ENCODE data around the gene TAAR1. TPM values are rescaled to one million over a fixed set of nuclear protein-coding genes. Genes with fewer than 3 reads are reported as not detected.

Gene TAAR1
- total and polyA plus RNA-seq, 10 of the 15 experiments (the other 5 are each of a cell fraction or from before 2014, with no cell fraction given), result not detected

- Histone ChIP-seq H3K4me3 (no peak overlapping the region), H3K4me2 (ENCODE audit: control insufficient read depth, insufficient read depth) (no peak overlapping the region), H3K27me3 (replicated peaks in 1 of 2; ENCODE audit: control insufficient read depth in 2 of 2, insufficient read depth in 2 of 2, low read length in 1 of 2) (no peaks in the 10 kb centered on the region), H3K9ac (ENCODE audit: control insufficient read depth, insufficient read depth, low read length) (no peak overlapping the region), H3K27ac (ENCODE audit: control insufficient read depth, insufficient read depth) (no peak overlapping the region), H3K36me3 (ENCODE audit: control insufficient read depth in 2 of 2, insufficient read depth in 2 of 2, low read length in 1 of 2) (no peaks in the 10 kb centered on the region), H3K9me3 (replicated peaks; ENCODE audit: control insufficient read depth, insufficient read depth, low read length) (no peaks in the 10 kb centered on the region), H4K20me1 (ENCODE audit: control insufficient read depth, insufficient read depth) (no peaks in the 10 kb centered on the region), H2AFZ (ENCODE audit: control insufficient read depth, low read depth, low read length) (no peak overlapping the region), H3K79me2 (ENCODE audit: control insufficient read depth, insufficient read depth, low read length) (no peaks in the 10 kb centered on the region), H3K4me1 (ENCODE audit: control insufficient read depth, insufficient read depth, low read length) (no peaks in the 10 kb centered on the region)
- WGBS (ENCODE audit: insufficient coverage, insufficient replicate concordance, low lambda C conversion rate, missing lambda C conversion rate), result 68% methylated on average over 4 of the region's 4 CpGs
- ATAC-seq (no peak), FAIRE-seq (no peak), DNase-seq (ENCODE audit: low read depth, low spot score) (no peak)
- BruUV-seq (replicated peaks), result no TSS peak
- ChIA-PET CTCF (interaction anchor here (0.9 to 7.0 kb wide), 5 partner anchors 100 to 150 kb away, joined by 3 to 141 read pairs (median 4); partner anchors contain the start of gene SLC18B1), POLR2A (no interaction called here), SMC1A (ENCODE audit: uncharacterized antibody, unreplicated experiment) (interaction anchor here (0.8 to 6.0 kb wide), 4 partner anchors 62 to 104 kb away, joined by 3 to 100 read pairs (median 3); no protein-coding TSS in a partner anchor), RAD21 (ENCODE audit: unreplicated experiment) (interaction anchor here (1.2 kb wide), 1 partner anchor 157 kb away, joined by 4 read pairs; no protein-coding TSS in a partner anchor)
- no peak for TF ChIP-seq KDM1A (IDR thresholded peaks at IDR 0.05; ENCODE audit: borderline replicate concordance)
- no peak for TF ChIP-seq ZNF217 (IDR thresholded peaks at IDR 0.05)
- TF ChIP-seq HSF1 (IDR thresholded peaks at IDR 0.05; ENCODE audit: low read depth, low read length), result no peak
- no peak for TF ChIP-seq E2F4 (IDR thresholded peaks at IDR 0.05; ENCODE audit: low read depth, low read length)
- no peak for TF ChIP-seq HDAC2 (IDR thresholded peaks at IDR 0.05)
- no peak for TF ChIP-seq ATF7 (IDR thresholded peaks at IDR 0.05; ENCODE audit: low read depth)
- TF ChIP-seq, protein P1, sequence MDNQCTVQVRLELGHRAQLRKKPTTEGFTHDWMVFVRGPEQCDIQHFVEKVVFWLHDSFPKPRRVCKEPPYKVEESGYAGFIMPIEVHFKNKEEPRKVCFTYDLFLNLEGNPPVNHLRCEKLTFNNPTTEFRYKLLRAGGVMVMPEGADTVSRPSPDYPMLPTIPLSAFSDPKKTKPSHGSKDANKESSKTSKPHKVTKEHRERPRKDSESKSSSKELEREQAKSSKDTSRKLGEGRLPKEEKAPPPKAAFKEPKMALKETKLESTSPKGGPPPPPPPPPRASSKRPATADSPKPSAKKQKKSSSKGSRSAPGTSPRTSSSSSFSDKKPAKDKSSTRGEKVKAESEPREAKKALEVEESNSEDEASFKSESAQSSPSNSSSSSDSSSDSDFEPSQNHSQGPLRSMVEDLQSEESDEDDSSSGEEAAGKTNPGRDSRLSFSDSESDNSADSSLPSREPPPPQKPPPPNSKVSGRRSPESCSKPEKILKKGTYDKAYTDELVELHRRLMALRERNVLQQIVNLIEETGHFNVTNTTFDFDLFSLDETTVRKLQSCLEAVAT (IDR thresholded peaks at IDR 0.05), result no peak
- TF ChIP-seq PML (IDR thresholded peaks at IDR 0.05; ENCODE audit: low read length), result no peak
- TF ChIP-seq IKZF1 (conservative IDR thresholded peaks at IDR 0.05), result no peak
- TF ChIP-seq EGR1 (IDR thresholded peaks at IDR 0.05; ENCODE audit: borderline replicate concordance in 1 of 2, low read depth in 2 of 2, low read length in 2 of 2), result no peak
- in situ Hi-C loops (cut with MboI) (no loop called here), intact Hi-C loops (cut with micrococcal nuclease; ENCODE audit: unreplicated experiment) (loop anchor here (10.0 kb wide), 1 partner anchor 381 kb away; no protein-coding TSS in a partner anchor)
Observed at GRCh38 chr6:132666118-132666517, 7.1 kb upstream of the TAAR1 start.
